ENCODE measurements around the gene FAM20A.

The FAM20A gene

DNA sequence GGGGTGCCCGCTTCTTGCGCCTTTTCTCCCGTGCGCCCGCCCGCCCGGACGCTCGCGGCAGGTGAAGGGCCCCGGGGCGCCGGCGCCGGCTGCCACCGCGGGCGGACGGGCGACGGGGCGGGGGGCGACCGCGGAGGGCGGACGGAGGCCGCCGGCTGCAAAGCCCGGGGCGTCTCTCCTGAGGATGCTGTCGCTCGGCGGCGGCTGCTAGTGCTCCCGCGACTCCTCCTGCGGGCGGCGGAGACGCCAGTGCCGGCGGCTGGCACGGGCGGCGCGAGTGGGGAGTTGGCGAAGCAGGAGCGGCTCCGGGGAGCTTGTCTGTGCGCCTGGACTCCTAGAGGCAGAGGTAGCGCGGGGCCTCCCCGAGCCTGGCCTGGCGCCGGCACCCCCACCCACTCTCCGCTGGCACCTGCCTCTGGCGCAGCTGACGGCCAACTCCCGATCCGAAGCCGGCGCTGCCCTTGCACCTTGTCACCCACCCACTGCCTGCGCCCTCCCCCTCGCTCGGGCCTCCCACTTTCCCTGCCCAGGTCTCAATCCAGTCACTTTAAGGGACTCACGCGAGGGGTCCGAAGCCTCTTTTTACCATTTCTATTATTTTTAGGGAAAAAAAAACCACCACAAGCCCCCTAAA, at the start of gene FAM20A:
TSS of gene FAM20A (minus strand) at position 437 of the 634 bp plus-strand sequence. CDS start 701 bp downstream, outside the sequence.
- no peak for DNase-seq

DNA sequence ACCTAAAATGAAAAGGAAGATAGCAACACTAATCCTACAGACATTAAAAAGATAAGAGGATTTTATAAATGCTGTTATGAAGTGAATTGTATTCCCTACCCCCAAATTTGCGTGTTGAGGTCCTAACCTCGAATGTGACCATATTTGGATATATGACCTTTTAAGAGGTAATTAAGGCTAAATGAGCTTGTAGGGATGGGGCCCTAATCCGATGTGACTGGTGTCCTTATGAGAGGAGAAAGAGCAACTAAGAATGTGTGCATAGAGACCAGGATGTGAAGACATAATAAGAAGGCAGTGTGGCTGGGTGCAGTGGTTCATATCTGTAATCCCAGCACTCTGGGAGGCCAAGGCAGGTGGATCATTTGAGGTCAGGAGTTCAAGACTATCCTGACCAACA, 48.2 kb upstream of the FAM20A start:
- no peak for DNase-seq

DNA sequence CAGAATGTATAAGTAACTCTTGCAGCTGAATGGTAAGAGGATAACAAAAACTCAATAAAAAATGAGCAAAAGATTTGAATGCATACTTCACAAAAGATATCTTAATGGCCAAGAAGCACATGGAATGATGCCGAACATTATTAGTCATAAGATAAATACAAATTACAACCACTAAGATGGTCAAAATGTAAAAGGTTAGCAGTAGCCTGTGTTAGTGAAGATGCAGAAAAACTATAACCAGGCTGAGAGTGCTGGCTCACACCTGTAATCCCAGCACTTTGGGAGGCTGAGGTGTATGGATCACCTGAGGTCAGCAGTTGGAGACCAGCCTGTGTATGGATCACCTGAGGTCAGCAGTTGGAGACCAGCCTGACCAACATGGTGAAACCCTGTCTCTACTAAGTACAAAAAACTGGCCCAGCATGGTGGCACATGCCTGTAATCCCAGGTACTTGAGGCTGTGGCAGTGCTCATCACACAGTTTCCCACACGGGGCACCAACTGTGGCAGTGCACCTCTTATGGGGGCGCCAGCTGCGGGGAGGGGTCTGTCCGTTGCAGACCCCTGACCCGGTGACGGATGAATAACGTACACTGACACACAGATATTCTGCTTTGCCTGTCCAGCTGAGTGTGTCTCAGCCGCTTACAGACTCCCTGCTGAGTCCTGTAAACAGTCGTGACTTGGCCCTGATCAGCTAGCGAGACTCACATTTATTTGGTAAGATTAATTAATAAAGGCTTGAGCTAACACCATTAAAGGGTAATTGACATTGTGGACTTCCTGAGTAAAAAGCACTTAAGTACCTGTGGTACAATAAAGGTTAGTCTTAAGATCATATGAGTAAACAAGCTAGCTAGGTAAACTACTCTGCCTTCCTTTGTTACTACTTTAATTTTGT, 45.7 kb upstream of the FAM20A start:
- DNase-seq = no peak

GRCh38 chr17:68642118-68642412, 40.9 kb upstream of the FAM20A start:
- no peak for DNase-seq

DNA sequence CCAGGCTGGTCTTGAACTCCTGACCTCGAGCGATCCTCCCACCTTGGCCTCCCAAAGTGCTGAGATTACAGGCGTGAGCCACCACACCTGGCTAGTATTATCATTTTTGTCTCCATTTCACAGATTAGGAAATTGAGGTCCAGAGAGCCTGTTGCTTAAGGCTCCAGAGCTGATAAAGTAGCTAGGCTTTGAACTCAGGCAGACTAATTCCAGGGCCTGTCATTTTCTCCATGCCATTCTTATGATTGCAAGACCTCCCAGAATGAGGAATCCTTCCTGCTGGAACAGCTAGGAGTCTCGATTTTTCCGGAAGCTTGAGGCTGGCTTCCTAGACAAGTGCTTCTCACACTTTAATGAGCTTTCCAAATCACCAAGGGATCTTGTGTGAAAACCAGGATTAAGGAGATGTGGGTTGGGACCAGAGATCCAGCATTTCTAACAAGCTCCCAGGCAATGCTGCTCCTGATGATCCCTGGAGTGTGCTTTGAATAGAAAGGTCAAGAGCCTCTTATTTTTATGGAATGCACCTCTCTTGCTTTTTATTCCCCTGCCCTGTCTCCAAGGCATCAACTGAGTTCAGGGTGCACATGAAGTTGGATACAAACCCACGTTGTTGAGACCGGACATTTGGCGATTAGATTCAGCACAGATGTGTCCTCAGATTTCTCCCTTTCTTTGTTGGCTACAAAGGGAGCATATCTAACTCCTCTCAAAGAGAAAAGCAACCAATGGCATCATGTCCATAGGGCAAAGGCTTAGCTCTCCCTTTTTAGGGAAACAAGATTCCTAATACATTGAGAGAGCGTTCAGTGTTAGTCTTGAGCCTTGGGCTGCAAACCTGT, 40.3 kb upstream of the FAM20A start:
- DNase-seq = no peak

- DNase-seq = no peak
These were observed 39.2 kb upstream of the FAM20A start for GRCh38 chr17:68640242-68640989.

- DNase-seq = no peak
These were observed 33.2 kb upstream of the FAM20A start for GRCh38 chr17:68634345-68634876.

- DNase-seq = no peak
These were observed 27.4 kb upstream of the FAM20A start for GRCh38 chr17:68628576-68628957.

DNA sequence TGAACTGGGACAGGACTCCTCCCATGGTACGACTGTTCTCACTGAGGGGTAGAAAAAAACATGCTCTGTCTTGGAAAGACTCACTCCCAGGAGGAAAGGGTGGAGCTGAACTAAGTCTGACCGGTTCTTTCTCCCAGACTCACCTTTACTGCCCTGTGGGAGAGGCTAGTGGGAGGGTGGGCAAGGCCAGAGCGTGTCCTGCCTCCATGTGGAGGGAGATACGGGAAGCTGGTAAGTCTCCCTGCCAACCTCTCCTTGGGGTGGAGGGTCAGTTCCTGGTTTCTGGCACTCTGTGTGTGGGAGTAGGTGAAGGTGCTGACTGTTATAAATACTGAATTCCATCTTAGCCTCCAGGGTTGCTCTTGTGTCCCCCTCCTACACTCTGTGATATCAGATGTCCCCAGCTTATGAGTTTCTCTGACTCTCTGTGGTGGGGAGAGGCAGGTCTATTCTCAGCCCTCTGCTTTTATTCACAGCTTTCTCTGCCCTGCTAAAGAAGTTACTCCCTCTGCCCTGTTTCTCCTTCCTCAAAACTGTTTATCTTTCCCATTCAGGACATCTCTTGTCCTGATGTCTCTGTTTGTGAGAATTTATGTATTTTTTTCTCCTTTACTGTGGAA, 26.9 kb upstream of the FAM20A start:
- no peak for DNase-seq

GRCh38 chr17:68624381-68624780, 23.2 kb upstream of the FAM20A start:
- DNase-seq = no peak

GRCh38 chr17:68623811-68624210, 22.6 kb upstream of the FAM20A start:
- no peak for DNase-seq

- DNase-seq = no peak
These were observed 21.3 kb upstream of the FAM20A start for GRCh38 chr17:68622423-68622822.

DNA sequence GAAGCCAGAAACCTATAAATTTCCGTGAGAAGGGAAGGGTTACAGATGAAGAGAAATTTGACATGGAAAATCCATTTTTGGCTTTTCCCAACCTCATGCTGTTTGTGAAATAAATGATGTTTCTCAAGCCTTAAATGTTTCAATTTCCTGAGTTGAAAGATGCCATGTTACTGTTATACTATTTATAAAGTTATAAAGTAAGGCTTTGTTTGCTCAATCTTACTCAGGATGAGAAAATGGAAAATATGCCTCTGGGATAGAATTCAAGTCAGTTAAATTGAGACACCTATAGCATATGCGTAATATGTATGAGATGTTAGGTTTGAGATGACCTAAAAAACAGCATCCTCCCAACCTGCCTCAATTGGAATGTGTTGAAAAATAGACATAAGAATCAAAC, 19.9 kb upstream of the FAM20A start:
- DNase-seq = no peak

DNA sequence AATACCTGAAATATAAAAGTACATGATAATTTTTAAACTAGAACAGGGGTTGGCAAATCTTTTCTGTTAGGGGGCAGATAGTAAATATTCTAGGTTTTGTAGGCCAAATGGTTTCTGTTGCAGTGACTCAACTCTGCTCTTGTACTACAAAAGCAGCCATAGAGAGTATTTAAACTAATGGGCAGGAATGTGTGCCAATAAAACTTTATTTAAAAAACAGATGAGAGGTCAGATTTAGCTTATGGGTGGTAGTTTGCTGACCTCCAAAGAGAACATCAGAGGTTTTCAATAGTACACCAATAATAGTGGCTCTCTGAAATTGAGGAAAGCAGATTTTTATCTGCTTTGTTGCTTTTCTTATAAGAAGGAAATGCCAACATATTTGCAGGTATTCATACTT, 15.2 kb upstream of the FAM20A start:
- DNase-seq = no peak

- DNase-seq = no peak
These were observed 13.6 kb upstream of the FAM20A start for GRCh38 chr17:68614718-68615117.

DNA sequence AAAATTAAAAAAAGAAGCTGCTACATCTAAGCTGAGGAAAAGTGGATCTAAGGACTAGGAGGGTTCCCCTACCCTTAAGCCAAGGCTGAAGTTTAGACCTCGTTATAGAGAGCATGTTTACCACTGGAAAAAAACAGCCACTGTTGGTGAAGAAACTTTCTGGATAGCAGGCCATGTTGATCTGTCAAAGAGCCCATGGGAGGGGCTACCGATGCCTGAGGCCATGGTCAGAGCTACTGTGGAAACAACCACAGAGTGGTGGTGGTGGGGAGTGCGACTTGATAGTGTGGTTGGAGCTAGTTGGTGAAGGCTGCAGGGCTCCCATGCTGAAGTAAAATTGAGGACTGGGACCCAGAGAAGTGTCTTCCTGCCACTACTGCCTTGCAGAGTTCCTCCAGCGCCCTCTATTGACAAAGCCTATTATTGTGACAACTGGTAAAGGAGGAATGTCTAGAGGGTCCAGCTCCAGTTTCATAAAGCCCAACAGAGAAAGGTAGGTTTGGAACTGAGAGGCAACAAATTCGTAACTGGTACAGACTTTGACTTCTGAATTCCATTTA, 12.7 kb upstream of the FAM20A start:
- DNase-seq = no peak

- DNase-seq = no peak
These were observed 11.7 kb upstream of the FAM20A start for GRCh38 chr17:68612923-68613292.

- DNase-seq = no peak
These were observed 11.2 kb upstream of the FAM20A start for GRCh38 chr17:68612209-68612922.

GRCh38 chr17:68611353-68612208, 10.4 kb upstream of the FAM20A start:
- no peak for DNase-seq

DNA sequence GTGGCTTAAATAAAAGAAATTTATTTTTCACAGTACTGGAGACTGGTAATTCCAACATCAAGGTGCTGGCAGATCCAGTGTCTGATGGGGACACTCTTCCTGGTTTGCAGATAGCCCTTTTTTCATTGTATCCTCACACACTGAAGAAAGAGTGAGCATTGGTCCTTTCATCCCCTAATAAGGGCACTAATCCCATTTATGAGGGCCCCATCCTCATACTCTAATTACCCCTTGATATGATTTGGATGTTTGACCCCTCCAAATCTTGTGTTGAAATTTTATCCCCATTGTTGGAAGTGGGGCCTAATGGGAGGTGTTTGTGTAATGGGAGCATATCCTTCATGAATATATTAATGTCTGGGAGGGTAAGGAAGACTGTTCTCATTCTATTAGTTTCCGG, 9.4 kb upstream of the FAM20A start:
- no peak for DNase-seq
